Activated CD8-positive, alpha-beta T cell treated with anti-CD3 and anti-CD28 coated beads for 36 hours (primary cell): ENCODE results near the gene TMEM132D. TPM values are rescaled to one million over a fixed set of nuclear protein-coding genes. Genes with fewer than 3 reads are reported as not detected.

Source experiments
- ATAC-seq: fragments of 200-7000 bp; cut with Tn5 transposase; one replicate; pipeline ENCODE4 v1.10.0; 2021; ENCODE audit warnings: mild to moderate bottlenecking, moderate library complexity
- CTCF ChIA-PET: fragments of 350-600 bp; sonication (Branson Sonifier 250); formaldehyde crosslinking; loops from one replicate; lab custom pipeline; 2021; ENCODE audit warnings: antibody characterized with exemption; lab: Charles Lee
- POLR2A ChIA-PET: fragments of 350-600 bp; sonication (Branson Sonifier 250); formaldehyde crosslinking; loops from one replicate; lab custom pipeline; 2021; ENCODE audit warnings: antibody characterized with exemption; lab: Charles Lee
- DNase-seq: peaks from one replicate; pipeline ENCODE4 v3.0.0-alpha.2; 2020
- H3K27ac Mint-ChIP-seq: one replicate; pipeline ENCODE4 v1.8.0; 2021; ENCODE audit warnings: mild to moderate bottlenecking, mixed read lengths
- H3K27me3 Mint-ChIP-seq: one replicate; pipeline ENCODE4 v1.8.0; 2021; ENCODE audit warnings: mixed read lengths
- H3K36me3 Mint-ChIP-seq: one replicate; pipeline ENCODE4 v1.8.0; 2021; ENCODE audit warnings: low read depth, mixed read lengths
- H3K4me1 Mint-ChIP-seq: one replicate; pipeline ENCODE4 v1.8.0; 2021; ENCODE audit warnings: low read depth, mixed read lengths
- H3K4me3 Mint-ChIP-seq: one replicate; pipeline ENCODE4 v1.8.0; 2021; ENCODE audit warnings: mild to moderate bottlenecking, moderate library complexity, mixed read lengths
- H3K9me3 Mint-ChIP-seq: one replicate; pipeline ENCODE4 v1.8.0; 2021; ENCODE audit warnings: mixed read lengths
- intact Hi-C: fragments of 100-400 bp; cut with micrococcal nuclease; formaldehyde crosslinking; loops from one replicate; pipeline ENCODE4 v1.10.0; 2022
- total RNA-seq, 2 experiments: library from RNA; stranded (reverse); gene quantifications; one replicate each; pipeline ENCODE4 v1.2.3, GENCODE V29; 2021
- TF ChIP-seq, protein P1 (sequence below): fragments of 200-600 bp; IDR thresholded peaks from one replicate; pipeline ENCODE4 v1.8.0; 2022; ENCODE audit warnings: antibody characterized with exemption, mild to moderate bottlenecking

TMEM132D gene
- total RNA-seq, 2 experiments from 2014 or later = not detected

GRCh38 chr12:129428240-129428936 lies 475.4 kb downstream of the TMEM132D start:
- CTCF ChIA-PET = no interaction called here
- Mint-ChIP-seq H3K4me1 (no peaks in the 10 kb centered on the region), H3K9me3 (peaks cover 16% of the 10 kb centered on the region), H3K4me3 (no peak overlapping the region), H3K27ac (no peak overlapping the region), H3K36me3 (no peaks in the 10 kb centered on the region), H3K27me3 (no peaks in the 10 kb centered on the region)
- TF ChIP-seq, protein P1, sequence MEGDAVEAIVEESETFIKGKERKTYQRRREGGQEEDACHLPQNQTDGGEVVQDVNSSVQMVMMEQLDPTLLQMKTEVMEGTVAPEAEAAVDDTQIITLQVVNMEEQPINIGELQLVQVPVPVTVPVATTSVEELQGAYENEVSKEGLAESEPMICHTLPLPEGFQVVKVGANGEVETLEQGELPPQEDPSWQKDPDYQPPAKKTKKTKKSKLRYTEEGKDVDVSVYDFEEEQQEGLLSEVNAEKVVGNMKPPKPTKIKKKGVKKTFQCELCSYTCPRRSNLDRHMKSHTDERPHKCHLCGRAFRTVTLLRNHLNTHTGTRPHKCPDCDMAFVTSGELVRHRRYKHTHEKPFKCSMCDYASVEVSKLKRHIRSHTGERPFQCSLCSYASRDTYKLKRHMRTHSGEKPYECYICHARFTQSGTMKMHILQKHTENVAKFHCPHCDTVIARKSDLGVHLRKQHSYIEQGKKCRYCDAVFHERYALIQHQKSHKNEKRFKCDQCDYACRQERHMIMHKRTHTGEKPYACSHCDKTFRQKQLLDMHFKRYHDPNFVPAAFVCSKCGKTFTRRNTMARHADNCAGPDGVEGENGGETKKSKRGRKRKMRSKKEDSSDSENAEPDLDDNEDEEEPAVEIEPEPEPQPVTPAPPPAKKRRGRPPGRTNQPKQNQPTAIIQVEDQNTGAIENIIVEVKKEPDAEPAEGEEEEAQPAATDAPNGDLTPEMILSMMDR = no peak
- ATAC-seq = no peak
- intact Hi-C loops = no loop called here
- POLR2A ChIA-PET = no interaction called here
- DNase-seq = no peak

DNA sequence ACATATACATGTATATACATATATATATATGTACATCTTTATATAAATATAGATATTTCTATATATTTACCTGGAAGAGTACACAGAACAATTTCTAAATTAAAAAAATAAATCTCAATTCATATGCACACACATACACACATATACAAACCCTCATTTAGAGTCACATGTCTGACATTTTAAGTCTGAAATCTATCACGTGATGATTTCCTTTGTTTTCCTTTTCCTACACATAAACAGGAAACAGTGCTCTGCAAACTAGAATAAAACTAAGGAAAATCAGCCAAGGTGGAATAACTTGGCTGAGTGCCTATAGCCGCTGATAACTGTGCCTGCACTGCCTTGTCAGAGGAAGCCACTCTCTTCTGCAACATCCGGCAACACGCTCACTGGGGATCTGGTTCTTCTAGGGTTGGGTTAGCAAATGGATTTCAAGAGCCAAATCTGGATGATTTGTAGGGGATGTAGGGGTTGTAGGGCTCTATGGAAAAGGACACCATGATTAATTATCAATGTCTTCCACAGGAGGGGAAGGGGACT lies 480.7 kb downstream of the TMEM132D start:
- POLR2A ChIA-PET = no interaction called here
- ATAC-seq (no peak), DNase-seq (no peak)
- CTCF ChIA-PET = no interaction called here
- no peak overlapping the region for H3K27ac Mint-ChIP-seq
- no peaks in the 10 kb centered on the region for H3K4me1 Mint-ChIP-seq
- intact Hi-C loops = no loop called here
- peaks cover 4% of the 10 kb centered on the region for H3K9me3 Mint-ChIP-seq
- no peaks in the 10 kb centered on the region for H3K36me3 Mint-ChIP-seq
- no peak overlapping the region for H3K4me3 Mint-ChIP-seq
- no peaks in the 10 kb centered on the region for H3K27me3 Mint-ChIP-seq
- TF ChIP-seq, protein P1 = no peak

GRCh38 chr12:129413295-129413694 lies 490.5 kb downstream of the TMEM132D start:
- no peak for ATAC-seq
- TF ChIP-seq, protein P1 = no peak
- Mint-ChIP-seq H3K27me3 (no peaks in the 10 kb centered on the region), H3K9me3 (no peaks in the 10 kb centered on the region), H3K4me3 (no peak overlapping the region), H3K27ac (no peak overlapping the region), H3K36me3 (no peaks in the 10 kb centered on the region), H3K4me1 (no peaks in the 10 kb centered on the region)
- ChIA-PET CTCF (no interaction called here), POLR2A (no interaction called here)
- DNase-seq = no peak
- intact Hi-C loops = no loop called here

GRCh38 chr12:129409281-129409680 lies 494.5 kb downstream of the TMEM132D start:
- CTCF ChIA-PET = no interaction called here
- H3K36me3 Mint-ChIP-seq = no peaks in the 10 kb centered on the region
- POLR2A ChIA-PET = no interaction called here
- no peak for DNase-seq
- intact Hi-C loops = no loop called here
- ATAC-seq = no peak
- TF ChIP-seq, protein P1 = no peak
- H3K4me1 Mint-ChIP-seq = no peaks in the 10 kb centered on the region
- no peaks in the 10 kb centered on the region for H3K9me3 Mint-ChIP-seq
- no peak overlapping the region for H3K4me3 Mint-ChIP-seq
- H3K27ac Mint-ChIP-seq = no peak overlapping the region
- H3K27me3 Mint-ChIP-seq = no peaks in the 10 kb centered on the region

DNA sequence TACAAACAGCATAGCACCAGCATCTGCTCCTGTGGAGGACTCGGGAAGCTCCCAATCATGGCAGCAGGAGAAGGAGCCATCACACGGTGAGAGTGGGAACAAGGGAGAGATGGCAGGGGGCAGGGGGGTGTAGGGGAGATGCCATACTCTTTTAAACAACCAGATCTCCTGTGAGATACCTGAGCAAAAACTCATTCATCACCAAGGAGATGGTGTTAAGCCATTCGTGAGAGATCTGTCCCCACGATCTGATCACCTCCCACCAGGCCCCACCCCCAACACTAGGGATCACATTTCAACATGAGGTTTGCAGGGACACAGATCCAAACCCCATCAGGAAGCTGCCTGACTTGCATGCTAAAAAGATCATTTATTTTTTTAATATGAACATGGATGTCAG lies 499.3 kb downstream of the TMEM132D start:
- H3K4me3 Mint-ChIP-seq = no peak overlapping the region
- no peak for ATAC-seq
- intact Hi-C loops = no loop called here
- no peaks in the 10 kb centered on the region for H3K36me3 Mint-ChIP-seq
- no peaks in the 10 kb centered on the region for H3K4me1 Mint-ChIP-seq
- ChIA-PET CTCF (no interaction called here), POLR2A (no interaction called here)
- TF ChIP-seq, protein P1 = no peak
- H3K27ac Mint-ChIP-seq = no peak overlapping the region
- H3K9me3 Mint-ChIP-seq = peaks cover 3% of the 10 kb centered on the region
- DNase-seq = no peak
- H3K27me3 Mint-ChIP-seq = no peaks in the 10 kb centered on the region
